Inferior parietal cortex (tissue), 1 donor: ENCODE data around the gene BOD1.

Experiments used
- DNase-seq: peaks from one replicate; pipeline ENCODE4 v3.0.0-alpha.2; 2016; ENCODE audit errors: extremely low spot score

BOD1 gene

GRCh38 chr5:173640156-173640804 is 23.8 kb upstream of the BOD1 start:
- DNase-seq: no peak

GRCh38 chr5:173638126-173639040 is 21.9 kb upstream of the BOD1 start:
- no peak for DNase-seq

GRCh38 chr5:173637340-173637739 is 20.9 kb upstream of the BOD1 start:
- no peak for DNase-seq

GRCh38 chr5:173634465-173634983 is 18.1 kb upstream of the BOD1 start:
- DNase-seq: no peak

GRCh38 chr5:173633304-173633703 is 16.9 kb upstream of the BOD1 start:
- no peak for DNase-seq

- no peak for DNase-seq
These were observed 15.0 kb upstream of the BOD1 start for GRCh38 chr5:173631478-173631877.

GRCh38 chr5:173630724-173631365 is 14.4 kb upstream of the BOD1 start:
- no peak for DNase-seq

- no peak for DNase-seq
These were observed 13.2 kb upstream of the BOD1 start for GRCh38 chr5:173629628-173630027.

GRCh38 chr5:173628501-173628900 is 12.1 kb upstream of the BOD1 start:
- DNase-seq: no peak

GRCh38 chr5:173627860-173628392 is 11.5 kb upstream of the BOD1 start:
- peak; percentile 73 for DNase-seq

- no peak for DNase-seq
These were observed 10.8 kb upstream of the BOD1 start for GRCh38 chr5:173627271-173627670.

GRCh38 chr5:173626505-173626820 is 10.0 kb upstream of the BOD1 start:
- DNase-seq: peak; percentile 56

GRCh38 chr5:173625673-173626504 is 9.4 kb upstream of the BOD1 start:
- DNase-seq: no peak

- DNase-seq: no peak
These were observed 8.8 kb upstream of the BOD1 start for GRCh38 chr5:173625261-173625660.

GRCh38 chr5:173624282-173624681 is 7.8 kb upstream of the BOD1 start:
- DNase-seq: no peak

- DNase-seq: no peak
These were observed 7.3 kb upstream of the BOD1 start for GRCh38 chr5:173623789-173624188.

- DNase-seq: no peak
These were observed 6.9 kb upstream of the BOD1 start for GRCh38 chr5:173623296-173623771.

GRCh38 chr5:173622183-173623047 is 6.0 kb upstream of the BOD1 start:
- DNase-seq: no peak

- DNase-seq: no peak
These were observed 4.3 kb upstream of the BOD1 start for GRCh38 chr5:173620784-173621183.

- DNase-seq: peak; percentile 86
These were observed 2.6 kb upstream of the BOD1 start for GRCh38 chr5:173618927-173619519.
